Brain microvascular endothelial cell (primary cell): Measurements from ENCODE around the gene ATF5.

Experiments used
- DNase-seq: peaks from one replicate; pipeline ENCODE4 v3.0.0-alpha.2; 2020
- H3K27ac ChIP-seq: fragments of 250-450 bp; sonication (Bioruptor Pico); 2 replicates; pipeline ENCODE4 v1.5.1; 2020; ENCODE audit warnings: mild to moderate bottlenecking, moderate library complexity
- H3K27me3 ChIP-seq: fragments of 250-450 bp; sonication (Bioruptor Pico); replicated peaks from 2 replicates; pipeline ENCODE4 v1.5.1; 2020; ENCODE audit warnings: mild to moderate bottlenecking
- H3K36me3 ChIP-seq: fragments of 250-450 bp; sonication (Bioruptor Pico); replicated peaks from 2 replicates; pipeline ENCODE4 v1.5.1; 2020; ENCODE audit warnings: mild to moderate bottlenecking
- H3K4me3 ChIP-seq: 2 replicates; pipeline ENCODE4 v1.5.1; 2011; ENCODE audit warnings: low read depth, mild to moderate bottlenecking, control low read depth, low read length, moderate library complexity
- CTCF ChIP-seq: IDR thresholded peaks from 2 replicates; pipeline ENCODE4 v1.5.1; 2011; ENCODE audit warnings: low read depth, mild to moderate bottlenecking, moderate library complexity, low read length, control low read depth, inconsistent platforms; ENCODE audit errors: missing control alignments
- in situ Hi-C: cut with HindIII; loops from 2 replicates; pipeline ENCODE4 v1.10.0; 2017; ENCODE audit warnings: low sequenced_read_pairs, low pct_ligation_motif_present

Gene ATF5

GRCh38 chr19:49952479-49952836 lies 23.5 kb downstream of the ATF5 start:
- DNase-seq: no peak
- no peaks in the 10 kb centered on the region for H3K27me3 ChIP-seq
- H3K36me3 ChIP-seq: no peaks in the 10 kb centered on the region
- no peak overlapping the region for H3K4me3 ChIP-seq
- TF ChIP-seq CTCF: no peak
- H3K27ac ChIP-seq: no peak overlapping the region
- in situ Hi-C loops: no loop called here

- TF ChIP-seq CTCF: no peak
- no peaks in the 10 kb centered on the region for H3K27me3 ChIP-seq
- H3K4me3 ChIP-seq: no peak overlapping the region
- H3K27ac ChIP-seq: no peak overlapping the region
- in situ Hi-C loops: no loop called here
- no peaks in the 10 kb centered on the region for H3K36me3 ChIP-seq
- DNase-seq: no peak
These were observed 23.9 kb downstream of the ATF5 start for GRCh38 chr19:49952906-49953305.

- Histone ChIP-seq H3K27ac (no peak overlapping the region), H3K4me3 (no peak overlapping the region), H3K27me3 (no peaks in the 10 kb centered on the region), H3K36me3 (no peaks in the 10 kb centered on the region)
- DNase-seq: no peak
- in situ Hi-C loops: no loop called here
- no peak for TF ChIP-seq CTCF
These were observed 24.4 kb downstream of the ATF5 start for GRCh38 chr19:49953416-49953815.

GRCh38 chr19:49954092-49954829 lies 25.3 kb downstream of the ATF5 start:
- Histone ChIP-seq H3K4me3 (no peak overlapping the region), H3K27ac (no peak overlapping the region), H3K36me3 (no peaks in the 10 kb centered on the region), H3K27me3 (no peaks in the 10 kb centered on the region)
- in situ Hi-C loops: no loop called here
- no peak for DNase-seq
- no peak for TF ChIP-seq CTCF

- no peak overlapping the region for H3K4me3 ChIP-seq
- DNase-seq: no peak
- no peaks in the 10 kb centered on the region for H3K27me3 ChIP-seq
- H3K27ac ChIP-seq: no peak overlapping the region
- in situ Hi-C loops: no loop called here
- no peak for TF ChIP-seq CTCF
- no peaks in the 10 kb centered on the region for H3K36me3 ChIP-seq
These were observed 25.9 kb downstream of the ATF5 start for GRCh38 chr19:49954933-49955332.

- Histone ChIP-seq H3K4me3 (no peak overlapping the region), H3K27ac (no peak overlapping the region), H3K27me3 (no peaks in the 10 kb centered on the region), H3K36me3 (no peaks in the 10 kb centered on the region)
- in situ Hi-C loops: no loop called here
- no peak for DNase-seq
- no peak for TF ChIP-seq CTCF
These were observed 27.1 kb downstream of the ATF5 start for GRCh38 chr19:49956115-49956495.
